Thyroid gland (tissue), 4 donors: Measurements from ENCODE around the gene PTGFRN. TPM values are rescaled to one million over a fixed set of nuclear protein-coding genes. Genes with fewer than 3 reads are reported as not detected.
A peak's percentile ranks its signal among the peaks of the same experiment; 100 is the strongest.

Source experiments
- DNase-seq, 2 donors: peaks; one replicate each; pipeline ENCODE4 v3.0.0-alpha.2; 2019
- H3K27ac ChIP-seq, 3 donors: fragments of 200-600 bp; sonication (generic); 1 replicate in 2 of 3; 2 replicates in 1 of 3; pipeline ENCODE4 v1.5.1; 2016 to 2019; ENCODE audit warnings: mild to moderate bottlenecking in 1 of 3, moderate library complexity in 1 of 3
- H3K27me3 ChIP-seq: fragments of 200-600 bp; sonication (generic); one replicate; pipeline ENCODE4 v1.5.1; 2019
- H3K36me3 ChIP-seq, 2 donors: fragments of 200-600 bp; sonication (generic); one replicate each; pipeline ENCODE4 v1.5.1; 2016 to 2019
- H3K4me1 ChIP-seq, 2 donors: fragments of 200-600 bp; sonication (generic); one replicate each; pipeline ENCODE4 v1.5.1; 2017 to 2019
- H3K4me3 ChIP-seq, 3 donors: fragments of 200-600 bp; sonication (generic); replicated peaks in 1 of 3; 1 replicate in 2 of 3; 2 replicates in 1 of 3; pipeline ENCODE4 v1.5.1; 2016; ENCODE audit warnings: mild to moderate bottlenecking in 1 of 3
- H3K9me3 ChIP-seq: fragments of 200-600 bp; sonication (generic); one replicate; pipeline ENCODE4 v1.5.1; 2017
- POLR2A ChIP-seq, 2 donors: fragments of 450-650 bp; IDR thresholded peaks; one replicate each; pipeline ENCODE4 v1.6.1; 2017; ENCODE audit warnings: antibody characterized with exemption in 2 of 2, mild to moderate bottlenecking in 2 of 2, moderate library complexity in 1 of 2
- WGBS, 2 donors: methylation state at CpG; one replicate each; pipeline ENCODE4 v1.1.5; 2017; 5-methylcytosine and 5-hydroxymethylcytosine counted together
- intact Hi-C: fragments of 100-400 bp; cut with DNase I; formaldehyde crosslinking; loops from one replicate; pipeline ENCODE4 v1.15.1; 2023
- total RNA-seq, 4 donors: library from RNA; depleted of rRNA; stranded (reverse); fragments of >200 nt; gene quantifications; one replicate each; pipeline ENCODE4 v1.2.3, GENCODE V29; 2016
- TF ChIP-seq, protein P1 (sequence below), 6 experiments: fragments of 200-600 bp in 3 of 6; fragments of 450-650 bp in 3 of 6; sonication (generic) in 3 of 6; IDR thresholded peaks; one replicate each; pipeline ENCODE4 v1.5.1; 2016 to 2019; ENCODE audit warnings: antibody characterized with exemption in 6 of 6, mild to moderate bottlenecking in 2 of 6, inconsistent platforms in 1 of 6, moderate library complexity in 1 of 6

Gene PTGFRN
- total RNA-seq, 4 donors from 2014 or later = 18.7 to 38.7 (median 27.6) TPM

DNA sequence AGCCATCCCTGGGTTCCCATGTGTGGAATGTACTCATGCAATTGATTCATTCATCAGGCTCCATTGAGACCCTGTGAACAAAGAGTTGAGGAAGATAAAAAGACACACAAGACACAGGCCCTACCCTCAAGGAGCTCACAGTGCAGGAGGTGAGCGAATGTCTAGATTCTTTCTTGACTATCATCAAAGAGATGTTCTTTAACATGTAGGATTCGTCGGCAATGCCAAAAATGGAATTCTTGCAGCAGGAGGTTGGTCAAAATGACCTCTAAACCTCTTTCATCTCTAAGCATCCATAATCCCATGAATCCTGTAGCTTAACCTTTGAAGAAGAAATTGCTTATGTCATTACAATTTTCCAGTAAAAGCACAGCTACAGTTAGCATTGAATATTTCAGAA, 122.5 kb downstream of the PTGFRN start:
- 95 to 98% methylated on average over 3 of the region's 3 CpGs for WGBS, 2 donors
- TF ChIP-seq, protein P1, sequence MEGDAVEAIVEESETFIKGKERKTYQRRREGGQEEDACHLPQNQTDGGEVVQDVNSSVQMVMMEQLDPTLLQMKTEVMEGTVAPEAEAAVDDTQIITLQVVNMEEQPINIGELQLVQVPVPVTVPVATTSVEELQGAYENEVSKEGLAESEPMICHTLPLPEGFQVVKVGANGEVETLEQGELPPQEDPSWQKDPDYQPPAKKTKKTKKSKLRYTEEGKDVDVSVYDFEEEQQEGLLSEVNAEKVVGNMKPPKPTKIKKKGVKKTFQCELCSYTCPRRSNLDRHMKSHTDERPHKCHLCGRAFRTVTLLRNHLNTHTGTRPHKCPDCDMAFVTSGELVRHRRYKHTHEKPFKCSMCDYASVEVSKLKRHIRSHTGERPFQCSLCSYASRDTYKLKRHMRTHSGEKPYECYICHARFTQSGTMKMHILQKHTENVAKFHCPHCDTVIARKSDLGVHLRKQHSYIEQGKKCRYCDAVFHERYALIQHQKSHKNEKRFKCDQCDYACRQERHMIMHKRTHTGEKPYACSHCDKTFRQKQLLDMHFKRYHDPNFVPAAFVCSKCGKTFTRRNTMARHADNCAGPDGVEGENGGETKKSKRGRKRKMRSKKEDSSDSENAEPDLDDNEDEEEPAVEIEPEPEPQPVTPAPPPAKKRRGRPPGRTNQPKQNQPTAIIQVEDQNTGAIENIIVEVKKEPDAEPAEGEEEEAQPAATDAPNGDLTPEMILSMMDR (IDR thresholded peaks at IDR 0.05) = no peak
- no peak for TF ChIP-seq POLR2A (IDR thresholded peaks at IDR 0.05)
- intact Hi-C loops = no loop called here
- DNase-seq = no peak
- Histone ChIP-seq H3K9me3 (no peaks in the 10 kb centered on the region), H3K36me3 (no peaks in the 10 kb centered on the region), H3K27me3 (no peaks in the 10 kb centered on the region), H3K4me3 (no peak overlapping the region), H3K27ac (no peak overlapping the region), H3K4me1 (no peaks in the 10 kb centered on the region)

DNA sequence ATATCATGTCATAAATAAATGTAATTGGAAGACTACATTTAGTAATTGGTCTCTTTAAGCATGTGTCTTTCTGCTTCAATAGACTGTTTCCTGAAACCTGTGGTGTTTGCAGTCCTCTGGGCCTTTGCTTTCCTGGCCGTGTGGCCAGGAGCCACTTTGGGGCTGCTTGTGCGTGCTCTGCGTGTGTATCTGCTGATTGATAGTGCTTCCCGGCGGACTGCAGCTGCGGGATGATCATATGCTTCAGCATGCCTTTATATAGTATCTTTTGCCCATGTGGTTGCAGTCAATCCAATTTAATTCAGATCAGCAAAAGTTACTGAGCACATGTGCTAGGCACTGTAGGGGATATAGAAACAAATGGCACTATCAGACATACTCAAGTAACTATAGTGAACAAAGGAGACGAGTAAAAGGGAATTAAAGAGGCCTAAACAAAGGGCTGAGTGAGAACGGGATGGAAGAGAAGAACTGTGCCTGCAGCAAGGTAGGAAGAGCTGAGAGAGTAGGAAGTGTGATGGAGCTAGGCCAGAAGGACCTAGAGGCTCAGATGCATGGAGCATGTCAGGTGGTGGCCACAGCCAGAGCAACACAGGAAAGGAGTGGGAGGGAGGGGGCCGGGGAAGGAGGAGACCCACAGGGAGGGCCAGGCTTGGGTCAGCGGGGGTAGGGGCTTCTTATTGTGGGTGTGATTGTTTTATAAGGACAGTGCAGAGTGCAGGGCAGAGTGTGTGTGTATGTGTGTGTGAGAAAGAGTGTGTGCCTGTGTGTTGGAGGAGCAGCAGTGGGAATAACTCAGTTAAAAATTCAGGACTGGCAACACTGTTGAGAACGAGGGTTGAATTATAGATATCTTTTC, 123.2 kb downstream of the PTGFRN start:
- WGBS, 2 donors = 73 to 78% methylated on average over 11 of the region's 11 CpGs
- TF ChIP-seq, protein P1 (IDR thresholded peaks at IDR 0.05) = no peak
- no peak for TF ChIP-seq POLR2A (IDR thresholded peaks at IDR 0.05)
- Histone ChIP-seq H3K27me3 (no peaks in the 10 kb centered on the region), H3K27ac (no peak overlapping the region), H3K4me1 (no peaks in the 10 kb centered on the region), H3K9me3 (no peaks in the 10 kb centered on the region), H3K4me3 (no peak overlapping the region), H3K36me3 (no peaks in the 10 kb centered on the region)
- DNase-seq = no peak
- intact Hi-C loops = no loop called here

DNA sequence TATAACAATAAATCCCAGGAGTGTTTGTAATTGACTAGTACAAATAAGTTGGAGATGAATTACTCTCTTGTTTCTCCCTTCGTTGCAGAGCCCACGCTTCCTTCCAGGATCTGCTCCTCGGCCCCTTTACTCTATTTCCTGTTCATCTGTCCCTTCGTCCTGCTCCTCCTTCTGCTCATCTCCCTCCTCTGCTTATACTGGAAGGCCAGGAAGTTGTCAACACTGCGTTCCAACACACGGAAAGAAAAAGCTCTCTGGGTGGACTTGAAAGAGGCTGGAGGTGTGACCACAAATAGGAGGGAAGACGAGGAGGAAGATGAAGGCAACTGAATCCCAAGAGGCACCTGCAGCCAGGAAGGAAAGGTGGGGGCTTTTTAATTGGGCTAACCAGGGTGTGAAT, 124.1 kb downstream of the PTGFRN start:
- intact Hi-C loops = no loop called here
- Histone ChIP-seq H3K27me3 (no peaks in the 10 kb centered on the region), H3K27ac (no peak overlapping the region), H3K4me3 (no peak overlapping the region), H3K36me3 (no peaks in the 10 kb centered on the region), H3K9me3 (no peaks in the 10 kb centered on the region), H3K4me1 (no peaks in the 10 kb centered on the region)
- 81 to 84% methylated on average over 7 of the region's 7 CpGs for WGBS, 2 donors
- TF ChIP-seq POLR2A (IDR thresholded peaks at IDR 0.05) = no peak
- TF ChIP-seq, protein P1 (IDR thresholded peaks at IDR 0.05) = no peak
- no peak for DNase-seq

DNA sequence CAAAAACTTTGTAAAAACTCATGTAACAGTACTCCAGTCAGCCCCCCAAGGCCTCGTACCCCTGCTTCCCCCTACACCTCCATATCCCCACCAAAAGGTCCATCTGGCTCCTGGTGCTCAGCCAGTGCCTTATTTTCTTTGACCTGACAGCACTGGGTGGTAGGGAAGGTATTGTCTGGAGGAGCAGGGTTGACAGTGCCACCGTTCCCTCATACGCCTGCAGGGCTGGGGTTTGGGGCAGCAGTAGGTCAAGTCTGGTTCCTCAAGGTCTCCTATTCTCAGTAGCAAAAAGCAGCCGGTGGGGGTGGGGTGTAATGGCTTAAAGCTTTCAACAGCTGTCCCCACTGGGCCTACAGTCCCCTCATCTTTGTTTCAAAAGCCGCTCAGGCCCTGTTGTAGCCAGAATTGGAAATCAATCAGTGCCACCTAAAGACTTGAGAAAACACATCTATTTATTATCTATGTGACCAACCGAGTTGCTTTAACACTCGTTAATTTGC, 125.1 kb downstream of the PTGFRN start:
- intact Hi-C loops = no loop called here
- Histone ChIP-seq H3K9me3 (no peaks in the 10 kb centered on the region), H3K27me3 (no peaks in the 10 kb centered on the region), H3K27ac (no peak overlapping the region), H3K4me1 (no peaks in the 10 kb centered on the region), H3K36me3 (no peaks in the 10 kb centered on the region), H3K4me3 (no peak overlapping the region)
- no peak for DNase-seq
- WGBS, 2 donors = 88 to 92% methylated on average over 7 of the region's 7 CpGs
- TF ChIP-seq POLR2A (IDR thresholded peaks at IDR 0.05) = no peak
- TF ChIP-seq, protein P1 (IDR thresholded peaks at IDR 0.05) = no peak

DNA sequence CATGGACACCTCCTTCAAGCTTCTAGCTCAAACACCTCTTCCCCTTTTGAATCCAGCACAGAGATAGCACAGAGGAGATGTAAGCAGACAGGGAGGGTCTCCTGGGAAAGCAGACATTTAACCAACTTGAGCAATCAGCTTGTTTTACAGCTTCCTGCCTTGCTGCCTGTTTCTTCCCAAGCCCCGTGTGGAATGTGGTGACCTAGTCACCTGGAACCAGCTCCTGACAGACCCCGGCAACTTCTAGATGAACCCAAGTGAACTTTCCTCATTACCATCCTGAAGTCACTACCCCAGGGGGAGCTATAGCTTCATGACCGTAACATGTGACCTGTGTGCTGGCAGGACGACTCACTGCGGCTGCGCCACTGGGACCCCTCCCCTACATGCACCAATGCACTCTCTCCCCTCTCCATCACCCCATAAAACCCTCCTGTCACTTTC, 126.3 kb downstream of the PTGFRN start:
- peak; percentile 8 to 16 for DNase-seq
- intact Hi-C loops = no loop called here
- Histone ChIP-seq H3K9me3 (no peaks in the 10 kb centered on the region), H3K4me1 (no peaks in the 10 kb centered on the region), H3K27me3 (no peaks in the 10 kb centered on the region), H3K4me3 (no peak overlapping the region), H3K36me3 (no peaks in the 10 kb centered on the region), H3K27ac (no peak overlapping the region)
- TF ChIP-seq, protein P1 (IDR thresholded peaks at IDR 0.05) = no peak
- no peak for TF ChIP-seq POLR2A (IDR thresholded peaks at IDR 0.05)
- 31 to 41% methylated on average over 6 of the region's 6 CpGs for WGBS, 2 donors
